ENCODE data around the gene FILIP1L. TPM values are rescaled to one million over a fixed set of nuclear protein-coding genes. Genes with fewer than 3 reads are reported as not detected.

Gene FILIP1L
- total RNA-seq, 1 donor from 2014 or later: 19.1 TPM

- H3K4me1 Mint-ChIP-seq (ENCODE audit: unreplicated experiment): peaks cover 15% of the 10 kb centered on the region
- DNase-seq (ENCODE audit: low spot score): no peak
- H3K4me3 Mint-ChIP-seq (ENCODE audit: unreplicated experiment): no peak overlapping the region
- TF ChIP-seq, protein P1, sequence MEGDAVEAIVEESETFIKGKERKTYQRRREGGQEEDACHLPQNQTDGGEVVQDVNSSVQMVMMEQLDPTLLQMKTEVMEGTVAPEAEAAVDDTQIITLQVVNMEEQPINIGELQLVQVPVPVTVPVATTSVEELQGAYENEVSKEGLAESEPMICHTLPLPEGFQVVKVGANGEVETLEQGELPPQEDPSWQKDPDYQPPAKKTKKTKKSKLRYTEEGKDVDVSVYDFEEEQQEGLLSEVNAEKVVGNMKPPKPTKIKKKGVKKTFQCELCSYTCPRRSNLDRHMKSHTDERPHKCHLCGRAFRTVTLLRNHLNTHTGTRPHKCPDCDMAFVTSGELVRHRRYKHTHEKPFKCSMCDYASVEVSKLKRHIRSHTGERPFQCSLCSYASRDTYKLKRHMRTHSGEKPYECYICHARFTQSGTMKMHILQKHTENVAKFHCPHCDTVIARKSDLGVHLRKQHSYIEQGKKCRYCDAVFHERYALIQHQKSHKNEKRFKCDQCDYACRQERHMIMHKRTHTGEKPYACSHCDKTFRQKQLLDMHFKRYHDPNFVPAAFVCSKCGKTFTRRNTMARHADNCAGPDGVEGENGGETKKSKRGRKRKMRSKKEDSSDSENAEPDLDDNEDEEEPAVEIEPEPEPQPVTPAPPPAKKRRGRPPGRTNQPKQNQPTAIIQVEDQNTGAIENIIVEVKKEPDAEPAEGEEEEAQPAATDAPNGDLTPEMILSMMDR (IDR thresholded peaks at IDR 0.05; ENCODE audit: unreplicated experiment): no peak
- H3K36me3 Mint-ChIP-seq (ENCODE audit: low read depth, unreplicated experiment): no peaks in the 10 kb centered on the region
- no peaks in the 10 kb centered on the region for H3K9me3 Mint-ChIP-seq (ENCODE audit: unreplicated experiment)
- no peak overlapping the region for H3K27ac Mint-ChIP-seq (ENCODE audit: unreplicated experiment)
- H3K27me3 Mint-ChIP-seq (ENCODE audit: unreplicated experiment): no peaks in the 10 kb centered on the region
These were observed 194.6 kb downstream of the FILIP1L start for GRCh38 chr3:99919694-99920093.

GRCh38 chr3:99918715-99919114 lies 195.6 kb downstream of the FILIP1L start:
- TF ChIP-seq, protein P1 (IDR thresholded peaks at IDR 0.05; ENCODE audit: unreplicated experiment): no peak
- Mint-ChIP-seq H3K4me1 (ENCODE audit: unreplicated experiment) (peaks cover 15% of the 10 kb centered on the region), H3K27ac (ENCODE audit: unreplicated experiment) (no peak overlapping the region), H3K9me3 (ENCODE audit: unreplicated experiment) (no peaks in the 10 kb centered on the region), H3K27me3 (ENCODE audit: unreplicated experiment) (no peaks in the 10 kb centered on the region), H3K36me3 (ENCODE audit: low read depth, unreplicated experiment) (no peaks in the 10 kb centered on the region), H3K4me3 (ENCODE audit: unreplicated experiment) (no peak overlapping the region)
- no peak for DNase-seq (ENCODE audit: low spot score)

GRCh38 chr3:99915906-99916432 lies 198.3 kb downstream of the FILIP1L start:
- Mint-ChIP-seq H3K27ac (ENCODE audit: unreplicated experiment) (no peak overlapping the region), H3K36me3 (ENCODE audit: low read depth, unreplicated experiment) (no peaks in the 10 kb centered on the region)

GRCh38 chr3:99911433-99911832 lies 202.9 kb downstream of the FILIP1L start:
- TF ChIP-seq, protein P1 (IDR thresholded peaks at IDR 0.05; ENCODE audit: unreplicated experiment): no peak
- no peaks in the 10 kb centered on the region for H3K27me3 Mint-ChIP-seq (ENCODE audit: unreplicated experiment)

More at GRCh38 chr3:99915906-99916432, 198.3 kb downstream of the FILIP1L start:
- Mint-ChIP-seq H3K4me3 (ENCODE audit: unreplicated experiment) (no peak overlapping the region), H3K9me3 (ENCODE audit: unreplicated experiment) (no peaks in the 10 kb centered on the region), H3K4me1 (ENCODE audit: unreplicated experiment) (peaks cover 11% of the 10 kb centered on the region), H3K27me3 (ENCODE audit: unreplicated experiment) (no peaks in the 10 kb centered on the region)
- no peak for DNase-seq (ENCODE audit: low spot score)
- TF ChIP-seq, protein P1 (IDR thresholded peaks at IDR 0.05; ENCODE audit: unreplicated experiment): no peak

GRCh38 chr3:99910752-99911290 lies 203.5 kb downstream of the FILIP1L start:
- Mint-ChIP-seq H3K36me3 (ENCODE audit: low read depth, unreplicated experiment) (no peaks in the 10 kb centered on the region), H3K27me3 (ENCODE audit: unreplicated experiment) (no peaks in the 10 kb centered on the region), H3K9me3 (ENCODE audit: unreplicated experiment) (no peaks in the 10 kb centered on the region), H3K4me3 (ENCODE audit: unreplicated experiment) (no peak overlapping the region), H3K27ac (ENCODE audit: unreplicated experiment) (no peak overlapping the region), H3K4me1 (ENCODE audit: unreplicated experiment) (no peaks in the 10 kb centered on the region)
- TF ChIP-seq, protein P1 (IDR thresholded peaks at IDR 0.05; ENCODE audit: unreplicated experiment): no peak
- no peak for DNase-seq (ENCODE audit: low spot score)

More at GRCh38 chr3:99911433-99911832, 202.9 kb downstream of the FILIP1L start:
- Mint-ChIP-seq H3K4me1 (ENCODE audit: unreplicated experiment) (no peaks in the 10 kb centered on the region), H3K9me3 (ENCODE audit: unreplicated experiment) (no peaks in the 10 kb centered on the region), H3K27ac (ENCODE audit: unreplicated experiment) (no peak overlapping the region), H3K36me3 (ENCODE audit: low read depth, unreplicated experiment) (no peaks in the 10 kb centered on the region), H3K4me3 (ENCODE audit: unreplicated experiment) (no peak overlapping the region)
- no peak for DNase-seq (ENCODE audit: low spot score)

Data from endothelial cell (in vitro differentiated cells).